ENCODE data around the gene TBC1D30.

The TBC1D30 gene

GRCh38 chr12:64907097-64907496, 82.7 kb downstream of the TBC1D30 start:
- no peak overlapping the region for H3K14ac ChIP-seq (ENCODE audit: low read length)
- H3K9ac ChIP-seq (ENCODE audit: low read depth, low read length, poor library complexity) = no peak overlapping the region
- no peak for DNase-seq (ENCODE audit: low spot score)
- H3K36me3 ChIP-seq (replicated peaks in 1 of 2; ENCODE audit: control insufficient read depth in 2 of 2, insufficient read depth in 2 of 2, low read length in 2 of 2) = no peaks in the 10 kb centered on the region
- H3K23ac ChIP-seq (ENCODE audit: low read depth, low read length, poor library complexity) = no peak overlapping the region
- H2BK120ac ChIP-seq (ENCODE audit: low read depth, low read length) = no peak overlapping the region
- H3K18ac ChIP-seq (ENCODE audit: low read length) = no peak overlapping the region
- H2AFZ ChIP-seq (ENCODE audit: low read length) = no peak overlapping the region
- H4K91ac ChIP-seq (ENCODE audit: low read depth, low read length, poor library complexity) = no peak overlapping the region
- H2AK5ac ChIP-seq (ENCODE audit: low read depth, low read length) = no peak overlapping the region
- no peak overlapping the region for H2BK12ac ChIP-seq (ENCODE audit: low read length)
- H3K9me3 ChIP-seq (replicated peaks in 1 of 2; ENCODE audit: control insufficient read depth in 2 of 2, insufficient read depth in 1 of 2, low read depth in 1 of 2, low read length in 2 of 2) = no peaks in the 10 kb centered on the region
- H3K79me1 ChIP-seq (ENCODE audit: low read depth, low read length) = no peaks in the 10 kb centered on the region
- H3K27me3 ChIP-seq (ENCODE audit: control insufficient read depth in 3 of 3, insufficient read depth in 3 of 3, low read depth in 1 of 3, low read length in 3 of 3) = no peaks in the 10 kb centered on the region
- no peaks in the 10 kb centered on the region for H3K4me1 ChIP-seq (ENCODE audit: control insufficient read depth in 2 of 2, insufficient read depth in 1 of 2, low read depth in 1 of 2, low read length in 2 of 2)
- H3K4me2 ChIP-seq (ENCODE audit: insufficient read depth, low read length, poor library complexity, severe bottlenecking) = no peak overlapping the region
- H2BK15ac ChIP-seq (ENCODE audit: low read length) = no peak overlapping the region
- H4K8ac ChIP-seq (ENCODE audit: low read depth, low read length) = no peak overlapping the region
- no peak overlapping the region for H2BK5ac ChIP-seq (ENCODE audit: low read length)
- H3K4ac ChIP-seq (ENCODE audit: low read length) = no peak overlapping the region
- no peak overlapping the region for H3K4me3 ChIP-seq (ENCODE audit: low read length in 2 of 2)
- no CpG with 5 or more reads among the region's 3 CpGs for WGBS, 2 donors (ENCODE audit: extremely low coverage in 2 of 2, insufficient read length in 2 of 2, insufficient replicate concordance in 1 of 2)
- no peak overlapping the region for H3K27ac ChIP-seq (replicated peaks; ENCODE audit: low read length)

DNA sequence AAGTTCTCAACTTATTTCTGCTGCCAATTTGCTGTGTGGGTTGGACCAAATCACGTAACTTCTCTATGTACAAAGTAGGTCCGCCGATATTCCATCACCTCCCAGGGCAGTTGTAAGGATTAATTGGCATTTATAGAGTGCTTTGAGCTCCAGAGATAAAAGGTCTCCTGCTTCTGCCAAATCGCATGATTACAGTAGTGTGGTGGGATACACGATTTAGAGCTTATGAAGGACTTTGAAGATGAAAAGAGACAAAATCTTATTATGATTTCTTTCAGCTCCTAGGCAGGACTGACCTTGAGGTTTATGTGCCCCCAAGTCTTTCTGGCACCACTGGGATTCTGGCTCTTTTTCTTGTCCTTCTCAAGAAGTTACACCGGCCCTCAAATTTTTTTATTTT, 84.7 kb downstream of the TBC1D30 start:
- H4K91ac ChIP-seq (ENCODE audit: low read depth, low read length, poor library complexity) = no peak overlapping the region
- no peak overlapping the region for H2BK5ac ChIP-seq (ENCODE audit: low read length)
- no peak overlapping the region for H4K8ac ChIP-seq (ENCODE audit: low read depth, low read length)
- no peak overlapping the region for H3K18ac ChIP-seq (ENCODE audit: low read length)
- WGBS, 2 donors (ENCODE audit: extremely low coverage in 2 of 2, insufficient read length in 2 of 2, insufficient replicate concordance in 1 of 2) = no CpG with 5 or more reads among the region's 6 CpGs
- H3K4me2 ChIP-seq (ENCODE audit: insufficient read depth, low read length, poor library complexity, severe bottlenecking) = no peak overlapping the region
- H2BK12ac ChIP-seq (ENCODE audit: low read length) = no peak overlapping the region
- H3K23ac ChIP-seq (ENCODE audit: low read depth, low read length, poor library complexity) = no peak overlapping the region
- no peak overlapping the region for H3K9ac ChIP-seq (ENCODE audit: low read depth, low read length, poor library complexity)
- no peak overlapping the region for H3K27ac ChIP-seq (replicated peaks; ENCODE audit: low read length)
- no peak overlapping the region for H2AK5ac ChIP-seq (ENCODE audit: low read depth, low read length)
- no peaks in the 10 kb centered on the region for H3K9me3 ChIP-seq (replicated peaks in 1 of 2; ENCODE audit: control insufficient read depth in 2 of 2, insufficient read depth in 1 of 2, low read depth in 1 of 2, low read length in 2 of 2)
- no peaks in the 10 kb centered on the region for H3K79me1 ChIP-seq (ENCODE audit: low read depth, low read length)
- H3K4ac ChIP-seq (ENCODE audit: low read length) = no peak overlapping the region
- H2BK120ac ChIP-seq (ENCODE audit: low read depth, low read length) = no peak overlapping the region
- no peak overlapping the region for H3K4me3 ChIP-seq (ENCODE audit: low read length in 2 of 2)
- DNase-seq (ENCODE audit: low spot score) = no peak
- no peak overlapping the region for H2BK15ac ChIP-seq (ENCODE audit: low read length)
- H3K36me3 ChIP-seq (replicated peaks in 1 of 2; ENCODE audit: control insufficient read depth in 2 of 2, insufficient read depth in 2 of 2, low read length in 2 of 2) = no peaks in the 10 kb centered on the region
- H3K4me1 ChIP-seq (ENCODE audit: control insufficient read depth in 2 of 2, insufficient read depth in 1 of 2, low read depth in 1 of 2, low read length in 2 of 2) = no peaks in the 10 kb centered on the region
- no peak overlapping the region for H2AFZ ChIP-seq (ENCODE audit: low read length)
- no peak overlapping the region for H3K14ac ChIP-seq (ENCODE audit: low read length)
- no peaks in the 10 kb centered on the region for H3K27me3 ChIP-seq (ENCODE audit: control insufficient read depth in 3 of 3, insufficient read depth in 3 of 3, low read depth in 1 of 3, low read length in 3 of 3)

DNA sequence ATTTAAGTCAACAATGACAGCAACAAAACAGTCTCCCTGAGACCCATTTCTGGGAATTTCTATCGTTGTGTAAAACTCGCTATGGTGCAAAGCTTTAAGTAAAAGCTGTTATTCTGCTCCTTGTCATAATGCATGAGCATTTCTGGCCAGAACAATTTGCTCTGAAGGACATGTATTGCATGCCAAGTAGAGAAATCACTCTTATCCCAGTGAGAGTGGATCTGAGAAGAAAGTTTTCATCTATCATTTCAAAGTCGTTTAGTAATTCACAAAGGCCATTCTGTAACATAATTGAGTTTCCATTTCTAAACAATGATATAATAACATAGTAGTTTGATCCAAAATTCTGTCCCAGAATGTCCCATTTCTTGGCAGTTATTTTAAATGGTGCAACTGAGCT, 86.6 kb downstream of the TBC1D30 start:
- WGBS, 2 donors (ENCODE audit: extremely low coverage in 2 of 2, insufficient read length in 2 of 2, insufficient replicate concordance in 1 of 2) = no CpG with 5 or more reads among the region's 3 CpGs
- H2AK5ac ChIP-seq (ENCODE audit: low read depth, low read length) = no peak overlapping the region
- DNase-seq (ENCODE audit: low spot score) = no peak
- H3K27ac ChIP-seq (replicated peaks; ENCODE audit: low read length) = no peak overlapping the region
- H2BK12ac ChIP-seq (ENCODE audit: low read length) = no peak overlapping the region
- no peak overlapping the region for H3K9ac ChIP-seq (ENCODE audit: low read depth, low read length, poor library complexity)
- no peak overlapping the region for H4K91ac ChIP-seq (ENCODE audit: low read depth, low read length, poor library complexity)
- H2BK120ac ChIP-seq (ENCODE audit: low read depth, low read length) = no peak overlapping the region
- H3K23ac ChIP-seq (ENCODE audit: low read depth, low read length, poor library complexity) = no peak overlapping the region
- H3K4me3 ChIP-seq (ENCODE audit: low read length in 2 of 2) = no peak overlapping the region
- H3K4ac ChIP-seq (ENCODE audit: low read length) = no peak overlapping the region
- no peak overlapping the region for H3K14ac ChIP-seq (ENCODE audit: low read length)
- H3K4me2 ChIP-seq (ENCODE audit: insufficient read depth, low read length, poor library complexity, severe bottlenecking) = no peak overlapping the region
- H3K27me3 ChIP-seq (ENCODE audit: control insufficient read depth in 3 of 3, insufficient read depth in 3 of 3, low read depth in 1 of 3, low read length in 3 of 3) = no peaks in the 10 kb centered on the region
- H2BK5ac ChIP-seq (ENCODE audit: low read length) = no peak overlapping the region
- peaks cover 0 to 2% of the 10 kb centered on the region in 2 donors for H3K9me3 ChIP-seq (replicated peaks in 1 of 2; ENCODE audit: control insufficient read depth in 2 of 2, insufficient read depth in 1 of 2, low read depth in 1 of 2, low read length in 2 of 2)
- no peaks in the 10 kb centered on the region for H3K79me1 ChIP-seq (ENCODE audit: low read depth, low read length)
- no peak overlapping the region for H4K8ac ChIP-seq (ENCODE audit: low read depth, low read length)
- H3K36me3 ChIP-seq (replicated peaks in 1 of 2; ENCODE audit: control insufficient read depth in 2 of 2, insufficient read depth in 2 of 2, low read length in 2 of 2) = no peaks in the 10 kb centered on the region
- no peaks in the 10 kb centered on the region for H3K4me1 ChIP-seq (ENCODE audit: control insufficient read depth in 2 of 2, insufficient read depth in 1 of 2, low read depth in 1 of 2, low read length in 2 of 2)
- no peak overlapping the region for H2BK15ac ChIP-seq (ENCODE audit: low read length)
- no peak overlapping the region for H3K18ac ChIP-seq (ENCODE audit: low read length)
- H2AFZ ChIP-seq (ENCODE audit: low read length) = no peak overlapping the region

- H2BK120ac ChIP-seq (ENCODE audit: low read depth, low read length) = no peak overlapping the region
- H3K9ac ChIP-seq (ENCODE audit: low read depth, low read length, poor library complexity) = no peak overlapping the region
- H4K8ac ChIP-seq (ENCODE audit: low read depth, low read length) = no peak overlapping the region
- WGBS, 2 donors (ENCODE audit: extremely low coverage in 2 of 2, insufficient read length in 2 of 2, insufficient replicate concordance in 1 of 2) = no CpG with 5 or more reads among the region's 4 CpGs
- no peak overlapping the region for H2AK5ac ChIP-seq (ENCODE audit: low read depth, low read length)
- no peak overlapping the region for H2BK12ac ChIP-seq (ENCODE audit: low read length)
- H3K79me1 ChIP-seq (ENCODE audit: low read depth, low read length) = no peaks in the 10 kb centered on the region
- no peak overlapping the region for H3K18ac ChIP-seq (ENCODE audit: low read length)
- no peak overlapping the region for H2BK15ac ChIP-seq (ENCODE audit: low read length)
- no peaks in the 10 kb centered on the region for H3K4me1 ChIP-seq (ENCODE audit: control insufficient read depth in 2 of 2, insufficient read depth in 1 of 2, low read depth in 1 of 2, low read length in 2 of 2)
- no peak overlapping the region for H2AFZ ChIP-seq (ENCODE audit: low read length)
- H3K27ac ChIP-seq (replicated peaks; ENCODE audit: low read length) = no peak overlapping the region
- H3K4me2 ChIP-seq (ENCODE audit: insufficient read depth, low read length, poor library complexity, severe bottlenecking) = no peak overlapping the region
- H2BK5ac ChIP-seq (ENCODE audit: low read length) = no peak overlapping the region
- H3K23ac ChIP-seq (ENCODE audit: low read depth, low read length, poor library complexity) = no peak overlapping the region
- no peak overlapping the region for H3K4me3 ChIP-seq (ENCODE audit: low read length in 2 of 2)
- no peak overlapping the region for H3K14ac ChIP-seq (ENCODE audit: low read length)
- H3K36me3 ChIP-seq (replicated peaks in 1 of 2; ENCODE audit: control insufficient read depth in 2 of 2, insufficient read depth in 2 of 2, low read length in 2 of 2) = no peaks in the 10 kb centered on the region
- no peak overlapping the region for H4K91ac ChIP-seq (ENCODE audit: low read depth, low read length, poor library complexity)
- H3K9me3 ChIP-seq (replicated peaks in 1 of 2; ENCODE audit: control insufficient read depth in 2 of 2, insufficient read depth in 1 of 2, low read depth in 1 of 2, low read length in 2 of 2) = peaks cover 0 to 2% of the 10 kb centered on the region in 2 donors
- H3K4ac ChIP-seq (ENCODE audit: low read length) = no peak overlapping the region
- no peaks in the 10 kb centered on the region for H3K27me3 ChIP-seq (ENCODE audit: control insufficient read depth in 3 of 3, insufficient read depth in 3 of 3, low read depth in 1 of 3, low read length in 3 of 3)
- DNase-seq (ENCODE audit: low spot score) = no peak
These were observed 87.5 kb downstream of the TBC1D30 start for GRCh38 chr12:64911912-64912311.
